HG03439 (cell line): Measurements from ENCODE around the gene CATSPERD.

Source experiments
- ATAC-seq: cut with Tn5 transposase; IDR thresholded peaks from one replicate; pipeline ENCODE4 v1.9.1; 2021; ENCODE audit warnings: mild to moderate bottlenecking, moderate library complexity; ENCODE audit not compliant: unreplicated experiment

The CATSPERD gene

DNA sequence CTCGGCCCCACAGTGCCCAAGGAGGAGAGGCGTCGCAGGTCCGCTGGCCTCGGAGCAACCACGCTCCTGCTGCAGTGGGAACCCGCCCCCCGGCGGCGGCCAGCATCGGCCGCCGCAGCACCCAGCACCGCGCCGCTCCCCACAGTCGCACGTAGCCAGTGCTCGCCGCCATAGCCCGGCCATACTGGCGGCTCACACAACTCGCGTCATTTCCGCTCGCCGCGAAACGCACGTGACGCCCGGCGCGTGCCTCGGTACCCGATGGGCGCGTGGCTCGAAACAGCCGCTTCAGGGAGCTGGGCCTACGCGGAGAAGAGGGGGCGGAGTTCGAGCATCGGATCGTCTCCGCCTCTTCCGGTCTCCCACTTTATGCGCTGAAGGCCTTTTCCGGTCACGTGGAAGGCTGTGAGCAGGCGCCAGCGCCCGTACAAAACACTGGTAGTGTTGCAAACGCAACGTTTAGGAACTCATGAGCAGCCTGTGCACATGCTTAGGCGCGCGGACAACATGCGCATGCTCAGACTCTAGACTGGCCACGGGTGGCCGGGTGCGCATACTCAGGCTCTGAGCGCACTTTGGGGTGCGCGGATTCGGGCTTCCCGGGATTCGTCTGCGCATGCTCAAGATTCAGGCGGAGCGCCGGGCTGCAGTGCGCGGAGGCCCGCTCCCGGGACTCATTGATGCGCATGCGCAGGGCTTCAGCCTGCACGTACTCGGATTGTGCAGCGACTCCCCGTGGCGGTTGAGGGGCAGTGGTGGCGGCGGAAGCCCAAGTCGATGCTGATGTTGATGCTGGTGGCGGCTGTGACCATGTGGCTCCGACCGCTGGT lies at the start of gene CATSPERD, which contains the start of gene LONP1:
Gene CATSPERD, plus strand, starts transcription at position 677 of the 830 bp plus-strand sequence. Its CDS starts 101 bp downstream, at position 778.
Gene LONP1, minus strand, starts transcription at position 186 of the 830 bp plus-strand sequence. Its CDS starts 14 bp downstream, at position 172.
- peak; percentile 89 for ATAC-seq

DNA sequence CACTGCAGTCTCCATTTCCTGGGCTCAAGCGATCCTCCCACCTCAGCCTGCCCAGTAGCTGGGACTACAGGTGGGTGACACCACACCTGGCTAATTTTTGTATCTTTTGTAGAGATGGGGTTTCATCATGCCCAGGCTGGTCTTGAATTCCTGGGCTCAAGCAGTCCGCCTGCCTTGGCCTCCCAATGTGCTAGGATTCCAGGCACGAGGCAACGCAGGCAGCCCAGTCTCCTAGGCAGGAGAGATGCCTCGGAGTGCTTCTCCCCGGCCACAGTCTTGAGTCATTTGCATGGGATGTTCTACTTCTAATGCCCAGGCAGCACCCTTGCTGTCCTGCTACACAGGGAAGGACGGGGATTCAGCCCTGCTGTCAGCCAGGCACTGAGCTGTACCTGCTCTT lies 48.8 kb upstream of the CATSPERD start:
- no peak for ATAC-seq

GRCh38 chr19:5672708-5673459 lies 47.6 kb upstream of the CATSPERD start:
- no peak for ATAC-seq

- ATAC-seq: no peak
These were observed 46.7 kb upstream of the CATSPERD start for GRCh38 chr19:5673752-5674151.

GRCh38 chr19:5674714-5675113 lies 45.7 kb upstream of the CATSPERD start:
- no peak for ATAC-seq

DNA sequence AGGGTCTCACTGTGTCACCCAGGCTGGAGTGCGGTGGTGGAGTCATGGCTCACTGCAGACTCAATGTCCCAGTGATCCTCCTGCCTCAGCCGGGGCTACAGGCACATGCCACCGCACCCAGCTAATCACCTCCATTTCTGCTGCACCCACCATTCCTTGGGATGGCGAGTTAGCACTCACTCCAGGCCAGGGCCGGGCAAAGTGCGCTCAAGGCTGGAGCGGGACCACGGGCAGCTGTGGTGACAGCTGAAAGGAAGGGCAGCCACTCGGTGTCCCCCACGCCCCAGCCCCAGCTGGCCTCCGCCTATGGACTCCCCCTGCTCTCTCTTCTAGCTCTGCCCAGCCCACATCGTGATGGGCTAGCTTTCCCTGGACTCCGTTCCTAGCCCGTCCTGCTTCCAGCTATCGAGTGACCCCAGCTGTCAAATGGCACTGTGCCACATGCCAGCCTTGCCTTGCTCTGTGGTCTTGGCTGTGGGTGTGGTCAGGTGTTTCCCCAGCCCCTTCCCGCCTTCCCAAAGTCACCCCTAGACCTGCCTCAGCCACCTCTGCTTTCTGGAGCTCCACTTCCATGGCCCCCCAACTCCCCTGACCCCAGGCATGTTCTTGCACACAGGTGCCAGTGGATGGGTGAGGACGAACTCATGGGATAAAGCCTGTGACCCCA lies 44.2 kb upstream of the CATSPERD start:
- ATAC-seq: no peak

- no peak for ATAC-seq
These were observed 43.7 kb upstream of the CATSPERD start for GRCh38 chr19:5676772-5677105.

DNA sequence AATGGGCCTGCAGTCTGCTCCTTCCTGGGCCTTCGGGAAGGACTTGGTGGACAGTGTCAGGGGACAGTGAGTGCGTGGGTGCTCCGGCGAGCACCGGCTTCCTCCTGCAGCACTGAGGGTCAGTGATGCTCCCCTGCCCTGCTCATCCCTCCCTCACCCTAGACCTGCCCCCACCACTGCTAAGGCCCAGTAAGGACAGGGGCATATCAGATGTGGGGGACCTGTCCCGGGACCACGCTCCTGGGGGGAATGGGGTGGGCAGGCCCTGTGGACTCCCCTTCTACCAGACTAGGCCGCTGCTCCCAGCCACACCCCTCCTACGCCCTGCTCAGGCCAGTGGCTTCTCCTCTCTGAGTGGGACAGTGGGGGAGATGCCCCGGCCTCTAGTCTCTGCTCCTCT lies 43.3 kb upstream of the CATSPERD start:
- no peak for ATAC-seq

GRCh38 chr19:5677580-5677979 lies 42.9 kb upstream of the CATSPERD start:
- no peak for ATAC-seq

DNA sequence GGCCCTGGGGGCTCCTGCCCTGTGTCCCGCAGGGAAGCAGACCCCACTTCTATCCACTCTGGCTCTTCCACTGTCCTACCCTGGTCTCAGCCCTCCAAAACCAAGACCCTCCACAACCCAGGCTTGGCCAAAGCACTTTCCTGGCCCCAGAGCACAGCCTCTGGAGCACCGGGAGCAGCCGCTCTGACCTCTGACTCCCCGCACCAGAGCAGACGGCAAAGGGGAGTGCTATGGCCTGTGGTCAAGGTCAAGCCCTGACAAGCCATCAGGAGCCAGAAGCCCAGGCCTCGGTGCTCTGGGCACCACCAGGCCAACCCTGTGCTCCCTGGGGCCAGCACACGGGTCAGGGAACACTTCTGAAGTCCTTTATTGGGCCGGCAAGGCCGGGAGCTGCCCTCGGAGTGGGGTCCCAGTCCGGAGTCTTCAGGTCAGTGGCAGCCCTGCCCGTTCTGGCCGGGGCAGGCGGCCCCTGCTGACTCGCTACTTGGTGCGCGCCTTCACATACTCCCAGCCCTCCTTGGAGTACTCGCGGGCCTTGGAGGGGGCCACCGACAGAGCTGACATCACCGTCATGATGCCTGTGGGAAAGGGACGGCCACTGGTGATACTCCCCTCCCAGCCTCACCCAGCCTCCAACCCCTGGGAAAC lies 42.2 kb upstream of the CATSPERD start:
- ATAC-seq: no peak

- no peak for ATAC-seq
These were observed 41.0 kb upstream of the CATSPERD start for GRCh38 chr19:5679289-5680083.

DNA sequence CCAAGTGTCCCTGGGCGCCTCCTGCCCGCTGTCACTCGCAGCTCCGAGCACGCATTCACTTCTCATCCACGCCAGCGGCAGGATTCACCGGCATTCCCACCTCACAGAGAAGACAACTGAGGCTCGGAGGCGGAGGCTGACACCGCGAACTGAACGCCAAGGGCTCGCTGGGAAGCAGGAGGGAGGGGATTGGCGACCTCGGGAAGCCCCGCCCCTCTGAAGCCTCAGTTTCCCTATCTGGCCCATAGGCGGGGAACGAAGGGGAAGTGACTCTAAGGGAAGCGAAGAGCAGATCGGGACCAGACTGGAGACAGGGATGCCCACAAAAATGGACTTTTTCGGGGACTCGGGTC lies 40.4 kb upstream of the CATSPERD start:
- no peak for ATAC-seq

DNA sequence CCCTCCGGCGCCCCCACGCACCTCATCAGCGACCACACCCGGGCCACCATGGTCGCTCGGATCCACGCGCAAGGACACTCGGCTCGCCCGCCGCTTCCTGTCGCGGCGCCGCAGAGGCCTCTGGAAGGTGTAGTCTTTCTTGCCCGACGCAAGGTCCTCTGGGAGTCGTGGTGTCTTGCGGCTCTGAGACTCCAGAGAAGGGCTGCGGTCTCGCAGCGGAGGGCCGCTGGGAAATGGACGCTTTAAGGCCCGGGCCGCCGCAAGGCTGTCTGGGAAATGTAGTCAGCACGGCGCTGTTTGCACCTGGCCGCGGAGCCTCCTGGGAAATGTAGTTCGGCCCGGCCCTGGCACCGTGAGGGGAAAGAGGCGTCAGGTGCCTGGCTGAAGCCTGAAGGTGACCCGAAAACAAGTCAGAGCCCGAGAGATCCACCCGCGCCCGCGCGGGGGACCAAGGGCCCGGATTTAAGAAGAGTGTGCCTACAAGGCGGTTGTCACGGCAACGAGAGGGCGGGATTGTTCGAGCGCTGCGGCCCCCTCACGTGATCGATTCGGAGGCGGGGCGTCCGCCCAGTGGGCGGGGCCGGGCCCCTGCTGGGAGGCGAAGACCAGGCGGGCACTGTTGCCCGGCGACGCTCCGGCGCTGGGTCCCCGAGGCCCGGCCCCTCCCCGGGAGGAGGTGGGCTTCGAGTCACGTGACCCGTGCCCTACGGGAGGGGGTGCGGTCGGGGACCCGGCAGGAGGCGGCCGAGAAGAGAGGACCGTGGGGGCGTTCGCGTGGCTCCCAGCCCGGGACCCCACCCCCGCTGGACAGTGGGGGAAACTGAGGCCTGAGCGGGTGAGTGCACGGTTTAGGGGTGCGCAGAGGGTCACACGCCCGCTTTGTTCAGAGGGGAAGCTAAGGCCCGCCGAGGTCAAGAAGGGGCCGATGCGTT lies 39.7 kb upstream of the CATSPERD start, which contains the start of the genes HSD11B1L and MICOS13:
Gene HSD11B1L, plus strand, starts transcription at position 591 of the 932 bp plus-strand sequence. CDS start 3,806 bp downstream, outside the sequence.
Gene MICOS13, minus strand, starts transcription at position 80 of the 932 bp plus-strand sequence. Its CDS starts 30 bp downstream, at position 50.
- ATAC-seq: peak; percentile 86

DNA sequence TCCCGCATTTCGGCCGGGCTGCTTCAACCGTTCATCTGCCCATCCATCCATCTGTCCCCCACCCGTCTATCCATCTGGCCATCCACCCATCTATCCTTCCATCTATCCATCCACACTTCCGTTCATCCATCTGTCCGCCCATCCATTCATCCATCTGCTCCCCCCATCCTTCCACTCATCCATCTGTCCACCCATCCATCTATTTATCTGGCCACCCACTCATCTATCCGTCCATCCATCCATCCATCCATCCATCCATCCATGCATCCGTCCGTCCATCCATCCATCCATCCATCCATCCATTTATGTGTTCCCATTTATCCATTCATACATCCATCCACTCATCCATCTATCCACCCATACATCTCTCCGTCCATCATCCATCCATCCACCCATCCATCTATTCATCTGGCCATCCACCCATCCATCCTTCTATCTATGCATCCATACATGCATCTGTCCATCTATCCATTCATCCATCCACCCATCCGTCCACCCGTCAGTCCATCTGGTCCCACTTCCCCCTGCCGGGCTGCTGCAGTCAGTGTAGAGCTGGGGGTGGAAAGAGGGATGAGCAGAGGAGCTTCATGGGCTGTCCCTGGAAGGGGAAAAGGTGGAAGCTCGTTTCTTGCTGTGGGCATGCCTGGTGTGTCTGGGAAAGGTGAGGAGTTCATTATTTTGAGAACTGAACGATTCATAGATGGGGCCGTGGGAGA lies 38.9 kb upstream of the CATSPERD start:
- no peak for ATAC-seq

GRCh38 chr19:5682107-5682482 lies 38.3 kb upstream of the CATSPERD start:
- no peak for ATAC-seq

DNA sequence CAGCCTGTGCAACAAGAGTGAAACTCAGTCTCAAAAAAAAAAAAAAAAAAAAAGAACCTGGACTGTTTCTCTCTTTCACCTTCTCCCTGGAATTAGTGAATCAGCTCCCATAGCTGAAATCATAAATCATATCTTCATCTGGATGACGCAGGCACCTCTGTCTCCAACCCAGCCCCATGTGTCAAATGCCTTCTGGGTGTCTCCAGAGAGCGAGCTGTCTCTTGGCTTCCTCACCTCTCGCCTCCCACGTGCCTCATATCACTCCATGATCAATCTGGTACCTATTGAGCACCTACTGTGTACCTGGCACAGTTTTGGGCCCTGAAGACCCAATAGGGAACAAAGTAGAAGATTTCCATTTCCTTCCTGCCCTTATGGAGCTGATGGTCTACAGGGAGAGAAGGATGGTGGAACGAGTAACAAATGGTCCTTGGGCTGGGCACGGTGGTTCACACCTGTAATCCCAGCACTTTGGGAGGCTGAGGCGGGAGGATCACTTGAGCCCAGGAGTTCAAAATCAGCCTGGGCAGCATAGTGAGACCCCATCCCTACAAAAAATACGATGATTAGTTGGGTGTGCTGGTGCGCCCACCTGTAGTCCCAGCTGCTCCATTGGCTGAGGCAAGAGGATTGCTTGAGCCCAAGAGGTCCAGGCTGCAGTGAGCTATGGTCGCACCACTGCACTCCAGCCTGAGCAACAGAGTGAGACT lies 37.1 kb upstream of the CATSPERD start:
- no peak for ATAC-seq

DNA sequence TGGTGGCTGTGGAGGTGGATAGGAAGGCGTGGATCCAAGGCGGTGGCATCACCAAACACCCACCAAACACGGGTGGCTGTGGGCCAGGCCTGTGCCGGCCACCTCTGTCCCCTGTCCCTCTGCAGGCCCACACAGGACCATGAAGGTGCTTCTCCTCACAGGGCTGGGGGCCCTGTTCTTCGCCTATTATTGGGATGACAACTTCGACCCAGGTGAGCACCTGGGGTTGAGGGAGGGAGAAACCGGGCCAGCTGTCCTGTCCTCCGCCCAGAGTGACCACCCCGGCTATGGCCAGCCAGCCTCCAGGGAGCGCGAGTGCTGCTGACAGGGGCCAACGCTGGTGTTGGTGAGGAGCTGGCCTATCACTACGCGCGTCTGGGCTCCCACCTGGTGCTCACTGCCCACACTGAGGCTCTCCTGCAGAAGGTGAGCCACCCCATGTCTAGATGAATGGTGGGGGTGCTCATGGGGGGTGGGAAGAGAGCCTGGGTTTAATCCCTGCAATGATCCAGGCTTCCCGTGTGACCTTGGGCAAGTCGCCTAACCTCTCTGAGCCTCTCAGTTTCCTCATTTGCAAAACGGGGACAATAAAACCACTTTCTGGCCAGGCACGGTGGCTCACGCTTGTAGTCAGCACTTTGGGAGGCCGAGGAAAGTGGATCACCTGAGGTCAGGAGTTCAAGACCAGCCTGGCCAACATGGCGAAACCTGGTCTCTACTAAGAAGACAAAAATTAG lies 35.6 kb upstream of the CATSPERD start:
- no peak for ATAC-seq
